NCI-H526 treated with DMSO at 0.1 percent for 48 hours (cell line): ENCODE data around the gene AURKAIP1.
"Not testable (repeated sequence)": the region's sequence is repeated elsewhere in the genome, so short reads cannot be mapped to it uniquely, and the experiment has no call there.

Experiments
- DNase-seq: peaks from one replicate; lab custom pipeline; 2025; lab: John Stamatoyannopoulos, UW

Gene AURKAIP1

GRCh38 chr1:1406101-1406820 lies 31.3 kb upstream of the AURKAIP1 start:
- DNase-seq = no peak

- DNase-seq = no peak
Measured at GRCh38 chr1:1403653-1404052, 28.6 kb upstream of the AURKAIP1 start.

- DNase-seq = not testable (repeated sequence)
Measured at GRCh38 chr1:1402901-1403392, 27.9 kb upstream of the AURKAIP1 start.

GRCh38 chr1:1402072-1402900 lies 27.3 kb upstream of the AURKAIP1 start:
- no peak for DNase-seq

GRCh38 chr1:1401457-1402010 lies 26.5 kb upstream of the AURKAIP1 start:
- no peak for DNase-seq

GRCh38 chr1:1400576-1401456 lies 25.8 kb upstream of the AURKAIP1 start:
- no peak for DNase-seq

GRCh38 chr1:1399872-1400575 lies 25.0 kb upstream of the AURKAIP1 start:
- no peak for DNase-seq

- peak; percentile 90 for DNase-seq
Measured at GRCh38 chr1:1399187-1399871, 24.3 kb upstream of the AURKAIP1 start, which contains the start of gene CCNL2. Gene CCNL2 (minus strand): TSS chr1:1399335. CDS start chr1:1399306, 29 bp downstream.

GRCh38 chr1:1398677-1399186 lies 23.7 kb upstream of the AURKAIP1 start:
- no peak for DNase-seq

GRCh38 chr1:1397839-1398523 lies 23.0 kb upstream of the AURKAIP1 start:
- DNase-seq = no peak

- DNase-seq = no peak
Measured at GRCh38 chr1:1395166-1395565, 20.2 kb upstream of the AURKAIP1 start.

GRCh38 chr1:1394116-1394515 lies 19.1 kb upstream of the AURKAIP1 start:
- no peak for DNase-seq

- no peak for DNase-seq
Measured at GRCh38 chr1:1393428-1393827, 18.4 kb upstream of the AURKAIP1 start.

- DNase-seq = no peak
Measured at GRCh38 chr1:1393014-1393413, 18.0 kb upstream of the AURKAIP1 start.

GRCh38 chr1:1391225-1391624 lies 16.2 kb upstream of the AURKAIP1 start:
- no peak for DNase-seq

GRCh38 chr1:1390675-1391074 lies 15.7 kb upstream of the AURKAIP1 start:
- DNase-seq = no peak

GRCh38 chr1:1388078-1388472 lies 13.1 kb upstream of the AURKAIP1 start:
- no peak for DNase-seq

- no peak for DNase-seq
Measured at GRCh38 chr1:1387098-1388077, 12.4 kb upstream of the AURKAIP1 start.
